ENCODE results near the gene RALGAPA2. TPM values are rescaled to one million over a fixed set of nuclear protein-coding genes. Genes with fewer than 3 reads are reported as not detected.

Gene RALGAPA2
- polyA plus RNA-seq, 1 experiment = 2.2 TPM

DNA sequence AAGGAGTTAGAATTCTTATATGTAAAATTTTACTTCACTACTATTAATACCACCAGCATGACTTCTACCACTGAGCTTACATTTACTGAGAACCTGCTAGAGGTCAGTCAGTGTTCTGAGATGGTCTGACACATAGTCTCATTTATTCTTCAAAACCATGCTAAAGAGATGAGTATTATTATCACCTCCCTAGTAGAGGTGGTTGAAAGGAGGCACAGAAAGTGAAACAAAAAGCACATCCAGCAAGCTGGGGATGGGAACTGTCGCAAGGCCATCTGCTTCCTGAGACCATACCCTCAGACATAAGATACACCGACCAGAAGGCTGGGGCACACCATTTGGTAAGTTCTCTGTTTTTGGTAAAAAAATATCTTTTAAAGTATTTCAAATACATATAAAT is 206.9 kb downstream of the RALGAPA2 start:
- no peak for TF ChIP-seq CTCF (IDR thresholded peaks at IDR 0.05; ENCODE audit: low read depth, low read length)
- no peaks in the 10 kb centered on the region for H3K27me3 ChIP-seq (ENCODE audit: control insufficient read depth, insufficient read depth, low read length)
- ChIA-PET POLR2A (no interaction called here), CTCF (no interaction called here)
- no peak for DNase-seq (ENCODE audit: low read depth, low spot score)
- H3K4me3 ChIP-seq (ENCODE audit: low read depth, low read length) = no peak overlapping the region
- H3K9me3 ChIP-seq (ENCODE audit: control insufficient read depth, insufficient read depth, low read length) = no peaks in the 10 kb centered on the region
- H3K27ac ChIP-seq (ENCODE audit: low read depth, low read length) = no peak overlapping the region

DNA sequence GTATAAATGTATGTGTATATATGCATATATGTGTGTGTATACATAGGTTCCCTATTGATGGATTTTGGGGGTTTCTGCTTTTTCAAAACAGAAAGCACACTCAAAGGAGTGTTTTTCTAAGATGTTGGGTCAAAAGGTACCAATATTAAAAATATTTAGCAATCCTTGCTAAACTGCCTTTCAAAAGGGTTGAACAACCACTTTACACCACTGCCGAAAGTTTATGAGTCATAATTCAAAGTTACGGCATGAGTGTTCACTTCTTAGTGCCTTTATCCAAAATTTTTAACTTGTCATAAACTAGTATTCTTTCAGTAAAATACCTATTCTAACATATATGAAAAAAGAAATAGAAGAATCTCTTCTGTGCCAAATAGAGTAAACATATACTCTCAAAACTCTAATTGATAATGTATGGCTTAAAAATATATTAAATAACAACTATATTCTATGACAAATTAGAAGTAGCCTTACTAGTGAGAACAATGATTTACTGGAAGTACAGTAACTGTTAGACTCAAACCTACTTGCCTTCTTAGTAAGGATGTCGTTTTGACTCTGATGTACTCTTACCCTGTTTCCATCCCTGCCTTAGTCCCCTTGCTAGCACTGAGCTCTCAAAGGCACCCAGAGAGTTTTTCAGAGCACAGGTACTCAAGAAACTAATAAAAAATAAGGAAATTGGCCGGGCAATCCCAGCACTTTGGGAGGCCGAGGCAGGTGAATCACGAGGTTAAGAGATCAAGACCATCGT is 208.5 kb downstream of the RALGAPA2 start:
- Histone ChIP-seq H3K9me3 (ENCODE audit: control insufficient read depth, insufficient read depth, low read length) (no peaks in the 10 kb centered on the region), H3K27me3 (ENCODE audit: control insufficient read depth, insufficient read depth, low read length) (no peaks in the 10 kb centered on the region), H3K4me3 (ENCODE audit: low read depth, low read length) (no peak overlapping the region), H3K27ac (ENCODE audit: low read depth, low read length) (no peak overlapping the region)
- CTCF ChIA-PET = interaction anchor here (0.7 kb wide), 1 partner anchor 18 kb away, joined by 3 read pairs; no protein-coding TSS in a partner anchor
- POLR2A ChIA-PET = no interaction called here
- no peak for TF ChIP-seq CTCF (IDR thresholded peaks at IDR 0.05; ENCODE audit: low read depth, low read length)
- no peak for DNase-seq (ENCODE audit: low read depth, low spot score)

DNA sequence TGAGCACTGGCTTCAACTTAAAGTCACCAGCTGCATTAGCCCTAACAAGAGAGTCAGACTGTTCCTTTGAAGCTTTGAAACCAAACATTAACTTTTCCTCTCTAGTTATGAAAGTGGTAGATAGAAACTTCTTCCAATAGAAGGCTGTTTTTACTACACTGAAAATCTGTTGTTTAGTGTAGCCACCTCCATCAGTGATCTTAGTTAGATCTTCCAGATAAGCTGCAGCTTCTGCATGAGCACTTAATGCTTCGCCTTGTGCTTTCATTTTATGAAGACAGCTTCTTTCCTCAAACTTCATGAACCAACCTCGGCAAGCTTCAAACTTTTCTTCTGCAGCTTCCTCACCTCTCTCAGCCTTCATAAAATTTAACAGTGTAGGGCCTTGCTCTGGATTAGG is 211.3 kb downstream of the RALGAPA2 start:
- Histone ChIP-seq H3K4me3 (ENCODE audit: low read depth, low read length) (no peak overlapping the region), H3K27me3 (ENCODE audit: control insufficient read depth, insufficient read depth, low read length) (no peaks in the 10 kb centered on the region), H3K9me3 (ENCODE audit: control insufficient read depth, insufficient read depth, low read length) (no peaks in the 10 kb centered on the region), H3K27ac (ENCODE audit: low read depth, low read length) (no peak overlapping the region)
- POLR2A ChIA-PET = no interaction called here
- no peak for DNase-seq (ENCODE audit: low read depth, low spot score)
- TF ChIP-seq CTCF (IDR thresholded peaks at IDR 0.05; ENCODE audit: low read depth, low read length) = no peak
- CTCF ChIA-PET = no interaction called here

GRCh38 chr20:20500312-20500711 is 212.1 kb downstream of the RALGAPA2 start:
- ChIA-PET POLR2A (no interaction called here), CTCF (no interaction called here)
- Histone ChIP-seq H3K27me3 (ENCODE audit: control insufficient read depth, insufficient read depth, low read length) (no peaks in the 10 kb centered on the region), H3K27ac (ENCODE audit: low read depth, low read length) (no peak overlapping the region), H3K9me3 (ENCODE audit: control insufficient read depth, insufficient read depth, low read length) (no peaks in the 10 kb centered on the region), H3K4me3 (ENCODE audit: low read depth, low read length) (no peak overlapping the region)
- no peak for DNase-seq (ENCODE audit: low read depth, low spot score)
- TF ChIP-seq CTCF (IDR thresholded peaks at IDR 0.05; ENCODE audit: low read depth, low read length) = no peak

DNA sequence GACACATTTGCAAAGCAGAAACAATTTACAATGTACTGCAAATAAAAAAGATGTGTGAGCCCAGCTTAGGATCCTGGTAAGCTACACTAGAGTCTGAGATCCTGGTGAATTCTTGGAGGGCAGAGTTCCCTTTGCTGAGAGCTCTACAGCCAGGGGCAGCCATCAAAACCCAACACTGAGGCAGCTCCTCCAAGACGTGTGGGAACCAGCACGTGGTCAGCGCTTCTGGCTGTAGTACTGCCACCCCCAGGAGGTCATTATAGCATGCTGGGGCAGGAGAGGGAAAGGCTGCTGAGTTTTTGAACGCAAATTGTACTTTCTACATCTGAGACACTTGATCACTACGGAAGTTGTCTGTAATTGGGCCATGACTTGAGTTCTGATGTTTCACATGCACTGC is 213.0 kb downstream of the RALGAPA2 start:
- CTCF ChIA-PET = no interaction called here
- DNase-seq (ENCODE audit: low read depth, low spot score) = no peak
- no peaks in the 10 kb centered on the region for H3K27me3 ChIP-seq (ENCODE audit: control insufficient read depth, insufficient read depth, low read length)
- no peaks in the 10 kb centered on the region for H3K9me3 ChIP-seq (ENCODE audit: control insufficient read depth, insufficient read depth, low read length)
- POLR2A ChIA-PET = no interaction called here
- no peak for TF ChIP-seq CTCF (IDR thresholded peaks at IDR 0.05; ENCODE audit: low read depth, low read length)
- no peak overlapping the region for H3K27ac ChIP-seq (ENCODE audit: low read depth, low read length)
- H3K4me3 ChIP-seq (ENCODE audit: low read depth, low read length) = no peak overlapping the region
